Measurements from ENCODE around the gene COMMD1. TPM values are rescaled to one million over a fixed set of nuclear protein-coding genes. Genes with fewer than 3 reads are reported as not detected.
"Not testable (repeated sequence)": the region's sequence is repeated elsewhere in the genome, so short reads cannot be mapped to it uniquely, and the experiment has no call there.

COMMD1 gene
- polyA plus RNA-seq, 4 donors = 29.1 to 45.4 (median 37.5) TPM

- not testable (repeated sequence) for DNase-seq; H3K9me3 ChIP-seq (ENCODE audit: control insufficient read depth in 2 of 2, insufficient read depth in 1 of 2, low read depth in 1 of 2, low read length in 1 of 2); H3K4me1 ChIP-seq (ENCODE audit: control insufficient read depth in 3 of 3, insufficient read depth in 2 of 3, low read depth in 1 of 3, low read length in 2 of 3); H3K4me3 ChIP-seq (ENCODE audit: low read depth in 1 of 3, low read length in 3 of 3); FAIRE-seq; H3K27me3 ChIP-seq (ENCODE audit: control insufficient read depth in 3 of 3, insufficient read depth in 3 of 3, low read length in 3 of 3); H3K27ac ChIP-seq (ENCODE audit: low read depth in 1 of 3, low read length in 2 of 3)
- H3K36me3 ChIP-seq (ENCODE audit: control insufficient read depth in 3 of 3, insufficient read depth in 2 of 3, low read depth in 1 of 3, low read length in 3 of 3) = peaks cover 12 to 48% (median 14%) of the 10 kb centered on the region in 3 donors
- 90 to 98% (median 95%) methylated on average over 4 of the region's 4 CpGs for WGBS, 3 donors
Measured at GRCh38 chr2:61879351-61879750, 26.1 kb upstream of the COMMD1 start.

- Histone ChIP-seq H3K4me3 (ENCODE audit: low read depth in 1 of 3, low read length in 3 of 3) (no peak overlapping the region), H3K9me3 (ENCODE audit: control insufficient read depth in 2 of 2, insufficient read depth in 1 of 2, low read depth in 1 of 2, low read length in 1 of 2) (no peaks in the 10 kb centered on the region), H3K27me3 (ENCODE audit: control insufficient read depth in 3 of 3, insufficient read depth in 3 of 3, low read length in 3 of 3) (no peaks in the 10 kb centered on the region), H3K4me1 (ENCODE audit: control insufficient read depth in 3 of 3, insufficient read depth in 2 of 3, low read depth in 1 of 3, low read length in 2 of 3) (peaks cover 0 to 2% (median 2%) of the 10 kb centered on the region in 3 donors), H3K36me3 (ENCODE audit: control insufficient read depth in 3 of 3, insufficient read depth in 2 of 3, low read depth in 1 of 3, low read length in 3 of 3) (peaks cover 9 to 56% (median 9%) of the 10 kb centered on the region in 3 donors), H3K27ac (ENCODE audit: low read depth in 1 of 3, low read length in 2 of 3) (no peak overlapping the region)
- WGBS, 3 donors = 93 to 95% (median 93%) methylated on average over 5 of the region's 5 CpGs
- DNase-seq = no peak
- FAIRE-seq = no peak
Measured at GRCh38 chr2:61882850-61883249, 22.6 kb upstream of the COMMD1 start.

- peaks cover 4 to 41% (median 6%) of the 10 kb centered on the region in 3 donors for H3K36me3 ChIP-seq (ENCODE audit: control insufficient read depth in 3 of 3, insufficient read depth in 2 of 3, low read depth in 1 of 3, low read length in 3 of 3)
- no peaks in the 10 kb centered on the region for H3K9me3 ChIP-seq (ENCODE audit: control insufficient read depth in 2 of 2, insufficient read depth in 1 of 2, low read depth in 1 of 2, low read length in 1 of 2)
- H3K4me3 ChIP-seq (ENCODE audit: low read depth in 1 of 3, low read length in 3 of 3) = no peak overlapping the region
- DNase-seq (no peak), FAIRE-seq (no peak)
- WGBS, 3 donors = 83 to 87% (median 83%) methylated on average over 18 of the region's 18 CpGs
- peaks cover 2 to 5% (median 2%) of the 10 kb centered on the region in 3 donors for H3K4me1 ChIP-seq (ENCODE audit: control insufficient read depth in 3 of 3, insufficient read depth in 2 of 3, low read depth in 1 of 3, low read length in 2 of 3)
- no peak overlapping the region for H3K27ac ChIP-seq (ENCODE audit: low read depth in 1 of 3, low read length in 2 of 3)
- H3K27me3 ChIP-seq (ENCODE audit: control insufficient read depth in 3 of 3, insufficient read depth in 3 of 3, low read length in 3 of 3) = no peaks in the 10 kb centered on the region
Measured at GRCh38 chr2:61885896-61886603, 19.4 kb upstream of the COMMD1 start.

- H3K9me3 ChIP-seq (ENCODE audit: control insufficient read depth in 2 of 2, insufficient read depth in 1 of 2, low read depth in 1 of 2, low read length in 1 of 2) = no peaks in the 10 kb centered on the region
- FAIRE-seq (no peak), DNase-seq (peak in 1 of 2 donors; percentile 21)
- H3K27ac ChIP-seq (ENCODE audit: low read depth in 1 of 3, low read length in 2 of 3) = peak overlapping the region; percentile 80 to 100 (median 97)
- peaks cover 3 to 28% (median 3%) of the 10 kb centered on the region in 3 donors for H3K36me3 ChIP-seq (ENCODE audit: control insufficient read depth in 3 of 3, insufficient read depth in 2 of 3, low read depth in 1 of 3, low read length in 3 of 3)
- no peaks in the 10 kb centered on the region for H3K27me3 ChIP-seq (ENCODE audit: control insufficient read depth in 3 of 3, insufficient read depth in 3 of 3, low read length in 3 of 3)
- 0 to 1% (median 0%) methylated on average over 18 of the region's 18 CpGs for WGBS, 3 donors
- H3K4me1 ChIP-seq (ENCODE audit: control insufficient read depth in 3 of 3, insufficient read depth in 2 of 3, low read depth in 1 of 3, low read length in 2 of 3) = peaks cover 2 to 5% (median 2%) of the 10 kb centered on the region in 3 donors
- H3K4me3 ChIP-seq (ENCODE audit: low read depth in 1 of 3, low read length in 3 of 3) = peak overlapping the region; percentile 63 to 93 (median 89)
Measured at GRCh38 chr2:61887717-61888266, 17.7 kb upstream of the COMMD1 start.

GRCh38 chr2:61888267-61889055 lies 17.0 kb upstream of the COMMD1 start, which contains the start of gene CCT4:
Gene CCT4 (minus strand): TSS chr2:61888656. CDS start chr2:61888507, 149 bp downstream.
- WGBS, 3 donors = 1% methylated on average over 63 to 74 of the region's 74 CpGs
- Histone ChIP-seq H3K4me3 (ENCODE audit: low read depth in 1 of 3, low read length in 3 of 3) (peak within 1 kb of the TSS; percentile 63 to 93 (median 89)), H3K36me3 (ENCODE audit: control insufficient read depth in 3 of 3, insufficient read depth in 2 of 3, low read depth in 1 of 3, low read length in 3 of 3) (peaks cover 0 to 24% (median 0%) of the 10 kb centered on the region in 3 donors), H3K9me3 (ENCODE audit: control insufficient read depth in 2 of 2, insufficient read depth in 1 of 2, low read depth in 1 of 2, low read length in 1 of 2) (no peaks in the 10 kb centered on the region), H3K4me1 (ENCODE audit: control insufficient read depth in 3 of 3, insufficient read depth in 2 of 3, low read depth in 1 of 3, low read length in 2 of 3) (peaks cover 2 to 5% (median 2%) of the 10 kb centered on the region in 3 donors), H3K27ac (ENCODE audit: low read depth in 1 of 3, low read length in 2 of 3) (peak within 1 kb of the TSS; percentile 80 to 100 (median 97)), H3K27me3 (ENCODE audit: control insufficient read depth in 3 of 3, insufficient read depth in 3 of 3, low read length in 3 of 3) (no peaks in the 10 kb centered on the region)
- FAIRE-seq (no peak), DNase-seq (peak; percentile 85 to 96)

- Histone ChIP-seq H3K4me3 (ENCODE audit: low read depth in 1 of 3, low read length in 3 of 3) (no peak overlapping the region), H3K27ac (ENCODE audit: low read depth in 1 of 3, low read length in 2 of 3) (no peak overlapping the region), H3K9me3 (ENCODE audit: control insufficient read depth in 2 of 2, insufficient read depth in 1 of 2, low read depth in 1 of 2, low read length in 1 of 2) (no peaks in the 10 kb centered on the region), H3K36me3 (ENCODE audit: control insufficient read depth in 3 of 3, insufficient read depth in 2 of 3, low read depth in 1 of 3, low read length in 3 of 3) (no peaks in the 10 kb centered on the region), H3K4me1 (ENCODE audit: control insufficient read depth in 3 of 3, insufficient read depth in 2 of 3, low read depth in 1 of 3, low read length in 2 of 3) (no peaks in the 10 kb centered on the region), H3K27me3 (ENCODE audit: control insufficient read depth in 3 of 3, insufficient read depth in 3 of 3, low read length in 3 of 3) (no peaks in the 10 kb centered on the region)
- FAIRE-seq = no peak
- 11 to 30% (median 16%) methylated on average over 2 of the region's 2 CpGs for WGBS, 3 donors
- DNase-seq = no peak
Measured at GRCh38 chr2:61898810-61899209, 6.7 kb upstream of the COMMD1 start.

GRCh38 chr2:61900281-61900680 lies 5.2 kb upstream of the COMMD1 start:
- FAIRE-seq = no peak
- no peaks in the 10 kb centered on the region for H3K4me1 ChIP-seq (ENCODE audit: control insufficient read depth in 3 of 3, insufficient read depth in 2 of 3, low read depth in 1 of 3, low read length in 2 of 3)
- H3K4me3 ChIP-seq (ENCODE audit: low read depth in 1 of 3, low read length in 3 of 3) = no peak overlapping the region
- no peaks in the 10 kb centered on the region for H3K27me3 ChIP-seq (ENCODE audit: control insufficient read depth in 3 of 3, insufficient read depth in 3 of 3, low read length in 3 of 3)
- 74 to 88% (median 80%) methylated on average over 1 of the region's 1 CpG for WGBS, 3 donors
- no peak for DNase-seq
- no peaks in the 10 kb centered on the region for H3K36me3 ChIP-seq (ENCODE audit: control insufficient read depth in 3 of 3, insufficient read depth in 2 of 3, low read depth in 1 of 3, low read length in 3 of 3)
- H3K27ac ChIP-seq (ENCODE audit: low read depth in 1 of 3, low read length in 2 of 3) = no peak overlapping the region
- H3K9me3 ChIP-seq (ENCODE audit: control insufficient read depth in 2 of 2, insufficient read depth in 1 of 2, low read depth in 1 of 2, low read length in 1 of 2) = no peaks in the 10 kb centered on the region

- no peak for FAIRE-seq
- no peaks in the 10 kb centered on the region for H3K4me1 ChIP-seq (ENCODE audit: control insufficient read depth in 3 of 3, insufficient read depth in 2 of 3, low read depth in 1 of 3, low read length in 2 of 3)
Measured at GRCh38 chr2:61906186-61906470, 654 bp downstream of the COMMD1 start.

More at GRCh38 chr2:61906186-61906470, 654 bp downstream of the COMMD1 start:
- WGBS, 3 donors = 1% methylated on average over 6 of the region's 6 CpGs
- no peak for DNase-seq
- Histone ChIP-seq H3K27me3 (ENCODE audit: control insufficient read depth in 3 of 3, insufficient read depth in 3 of 3, low read length in 3 of 3) (no peaks in the 10 kb centered on the region), H3K9me3 (ENCODE audit: control insufficient read depth in 2 of 2, insufficient read depth in 1 of 2, low read depth in 1 of 2, low read length in 1 of 2) (no peaks in the 10 kb centered on the region), H3K4me3 (ENCODE audit: low read depth in 1 of 3, low read length in 3 of 3) (peak overlapping the region; percentile 60 to 89 (median 83)), H3K36me3 (ENCODE audit: control insufficient read depth in 3 of 3, insufficient read depth in 2 of 3, low read depth in 1 of 3, low read length in 3 of 3) (no peaks in the 10 kb centered on the region), H3K27ac (ENCODE audit: low read depth in 1 of 3, low read length in 2 of 3) (peak overlapping the region in 1 of 3 donors; percentile 79)
